CD4-positive, alpha-beta T cell (primary cell): Measurements from ENCODE around the gene EFNA1. TPM values are rescaled to one million over a fixed set of nuclear protein-coding genes. Genes with fewer than 3 reads are reported as not detected.

Source experiments
- ATAC-seq: fragments of 200-7000 bp; cut with Tn5 transposase; one replicate; pipeline ENCODE4 v1.10.0; 2022; ENCODE audit warnings: mild to moderate bottlenecking; ENCODE audit not compliant: poor library complexity
- CTCF ChIA-PET: fragments of 350-600 bp; sonication (Branson Sonifier 250); formaldehyde crosslinking; loops from one replicate; lab custom pipeline; 2021; ENCODE audit warnings: antibody characterized with exemption, inconsistent platforms; lab: Charles Lee
- POLR2A ChIA-PET: fragments of 350-600 bp; sonication (Branson Sonifier 250); formaldehyde crosslinking; loops from one replicate; lab custom pipeline; 2021; ENCODE audit warnings: antibody characterized with exemption, inconsistent platforms; lab: Charles Lee
- DNase-seq, 14 experiments: peaks; one replicate each; pipeline ENCODE4 v3.0.0-alpha.2; 2013 to 2020; ENCODE audit warnings: mixed read lengths in 2 of 14
- H3K27ac ChIP-seq, 2 donors: one replicate each; pipeline versions ENCODE4 v1.5.1 to v1.7.0; 2013; ENCODE audit warnings: low read length in 2 of 2, low read depth in 1 of 2, mild to moderate bottlenecking in 1 of 2
- H3K27me3 ChIP-seq, 2 experiments: 1 replicate in 1 of 2; 2 replicates in 1 of 2; pipeline versions ENCODE4 v1.6.1 to v1.7.0; 2013; ENCODE audit warnings: low read length in 2 of 2, control low read depth in 1 of 2, mild to moderate bottlenecking in 1 of 2, moderate library complexity in 1 of 2; ENCODE audit not compliant: insufficient read depth in 2 of 2, control insufficient read depth in 1 of 2
- H3K36me3 ChIP-seq: one replicate; pipeline ENCODE4 v1.6.1; 2013; ENCODE audit warnings: low read length, control low read depth; ENCODE audit not compliant: insufficient read depth
- H3K4me1 ChIP-seq: one replicate; pipeline ENCODE4 v1.6.1; 2013; ENCODE audit warnings: low read length, control low read depth; ENCODE audit not compliant: insufficient read depth
- H3K4me3 ChIP-seq: one replicate; pipeline ENCODE4 v1.5.1; 2013; ENCODE audit warnings: mild to moderate bottlenecking, low read length, moderate library complexity
- H3K9me3 ChIP-seq, 2 experiments: 1 replicate in 1 of 2; 2 replicates in 1 of 2; pipeline versions ENCODE4 v1.6.1 to v1.7.0; 2013; ENCODE audit warnings: low read length in 2 of 2, mild to moderate bottlenecking in 2 of 2, control low read depth in 1 of 2, moderate library complexity in 1 of 2; ENCODE audit not compliant: control insufficient read depth in 1 of 2, insufficient read depth in 1 of 2
- H3K27ac Mint-ChIP-seq: one replicate; pipeline ENCODE4 v1.8.0; 2020; ENCODE audit warnings: mixed read lengths
- H3K27me3 Mint-ChIP-seq: one replicate; pipeline ENCODE4 v1.8.0; 2021; ENCODE audit warnings: mixed read lengths
- H3K36me3 Mint-ChIP-seq: one replicate; pipeline ENCODE4 v1.8.0; 2021; ENCODE audit warnings: low read depth, mixed read lengths
- H3K4me1 Mint-ChIP-seq: one replicate; pipeline ENCODE4 v1.8.0; 2021; ENCODE audit warnings: low read depth, mixed read lengths
- H3K4me3 Mint-ChIP-seq: one replicate; pipeline ENCODE4 v1.8.0; 2020; ENCODE audit warnings: mild to moderate bottlenecking, mixed read lengths
- H3K9me3 Mint-ChIP-seq: one replicate; pipeline ENCODE4 v1.8.0; 2020; ENCODE audit warnings: mixed read lengths
- CTCF ChIP-seq: fragments of 200-600 bp; IDR thresholded peaks from one replicate; pipeline ENCODE4 v1.8.0; 2022; ENCODE audit warnings: antibody characterized with exemption, mild to moderate bottlenecking
- intact Hi-C, 2 experiments: fragments of 100-400 bp; cut with DNase I in 1 of 2; cut with micrococcal nuclease in 1 of 2; formaldehyde crosslinking; loops; one replicate each; pipeline versions ENCODE4 v1.15.1 to v1.9.0; 2023 to 2025; cut with DNase I, micrococcal nuclease
- total RNA-seq, 174 experiments: library from RNA in 2 of 174; stranded (reverse) in 2 of 174; gene quantifications; one replicate each; pipeline ENCODE4 v1.2.3 and lab custom pipeline; 2021 to 2026

EFNA1 gene
- total RNA-seq, 2 experiments from 2014 or later: 4.2 to 5.9 TPM

- intact Hi-C loops: loop anchor here (5.0 to 10.0 kb wide), 3 partner anchors 33 to 501 kb away; partner anchors contain the start of gene EFNA1 (in 1 of the 2)
- H3K27me3 Mint-ChIP-seq: no peaks in the 10 kb centered on the region
- peak; percentile 48 for ATAC-seq
- ChIA-PET CTCF (interaction anchor here (1.3 kb wide), 1 partner anchor 73 kb away, joined by 7 read pairs; no protein-coding TSS in a partner anchor), POLR2A (no interaction called here)
- H3K9me3 Mint-ChIP-seq: no peaks in the 10 kb centered on the region
- Histone ChIP-seq H3K9me3 (no peaks in the 10 kb centered on the region), H3K4me1 (peaks cover 9% of the 10 kb centered on the region), H3K27ac (no peak overlapping the region), H3K27me3 (no peaks in the 10 kb centered on the region), H3K4me3 (no peak overlapping the region), H3K36me3 (no peaks in the 10 kb centered on the region)
- DNase-seq: peak in 4 of 14 experiments; percentile 20 to 59 (median 48)
- peaks cover 5% of the 10 kb centered on the region for H3K4me1 Mint-ChIP-seq
- H3K27ac Mint-ChIP-seq: no peak overlapping the region
- no peaks in the 10 kb centered on the region for H3K36me3 Mint-ChIP-seq
- no peak overlapping the region for H3K4me3 Mint-ChIP-seq
- TF ChIP-seq CTCF: no peak
Measured at GRCh38 chr1:155093911-155094621, 33.6 kb upstream of the EFNA1 start.

GRCh38 chr1:155094622-155094948 lies 33.1 kb upstream of the EFNA1 start:
- Histone ChIP-seq H3K4me3 (no peak overlapping the region), H3K27me3 (no peaks in the 10 kb centered on the region), H3K27ac (no peak overlapping the region), H3K4me1 (peaks cover 9% of the 10 kb centered on the region), H3K36me3 (no peaks in the 10 kb centered on the region), H3K9me3 (no peaks in the 10 kb centered on the region)
- H3K27ac Mint-ChIP-seq: no peak overlapping the region
- no peaks in the 10 kb centered on the region for H3K9me3 Mint-ChIP-seq
- CTCF ChIA-PET: interaction anchor here (1.0 to 1.3 kb wide), 2 partner anchors 12 to 73 kb away, joined by 3 to 7 read pairs; no protein-coding TSS in a partner anchor
- H3K4me1 Mint-ChIP-seq: peaks cover 5% of the 10 kb centered on the region
- H3K4me3 Mint-ChIP-seq: no peak overlapping the region
- DNase-seq (no peak), ATAC-seq (no peak)
- TF ChIP-seq CTCF: peak; percentile 25
- H3K36me3 Mint-ChIP-seq: no peaks in the 10 kb centered on the region
- intact Hi-C loops: loop anchor here (5.0 to 10.0 kb wide), 3 partner anchors 33 to 500 kb away; partner anchors contain the start of gene EFNA1 (in 1 of the 2)
- POLR2A ChIA-PET: interaction anchor here (1.3 kb wide), 1 partner anchor 78 kb away, joined by 3 read pairs; the partner anchor contains the start of gene KRTCAP2
- no peaks in the 10 kb centered on the region for H3K27me3 Mint-ChIP-seq

GRCh38 chr1:155099331-155099730 lies 28.3 kb upstream of the EFNA1 start:
- no peak overlapping the region for H3K4me3 Mint-ChIP-seq
- intact Hi-C loops: loop anchor here in 1 of 2 experiments (10.0 kb wide), 1 partner anchor 495 kb away; no protein-coding TSS in a partner anchor
- Histone ChIP-seq H3K27me3 (no peaks in the 10 kb centered on the region), H3K9me3 (no peaks in the 10 kb centered on the region), H3K4me1 (no peaks in the 10 kb centered on the region), H3K4me3 (no peak overlapping the region), H3K27ac (no peak overlapping the region), H3K36me3 (no peaks in the 10 kb centered on the region)
- H3K27me3 Mint-ChIP-seq: peaks cover 4% of the 10 kb centered on the region
- TF ChIP-seq CTCF: no peak
- no peak overlapping the region for H3K27ac Mint-ChIP-seq
- H3K4me1 Mint-ChIP-seq: no peaks in the 10 kb centered on the region
- H3K36me3 Mint-ChIP-seq: no peaks in the 10 kb centered on the region
- H3K9me3 Mint-ChIP-seq: no peaks in the 10 kb centered on the region
- ATAC-seq (no peak), DNase-seq (no peak)
- POLR2A ChIA-PET: no interaction called here
- CTCF ChIA-PET: no interaction called here
